Common myeloid progenitor, CD34-positive (primary cell): ENCODE measurements around the gene POLR2C.

ENCODE experiments used
- CTCF ChIA-PET: fragments of 350-600 bp; sonication (Branson Sonifier 250); formaldehyde crosslinking; loops from one replicate; lab custom pipeline; 2021; ENCODE audit warnings: antibody characterized with exemption; lab: Charles Lee
- POLR2A ChIA-PET: fragments of 350-600 bp; sonication (Branson Sonifier 250); formaldehyde crosslinking; loops from one replicate; lab custom pipeline; 2021; ENCODE audit warnings: antibody characterized with exemption; lab: Charles Lee
- DNase-seq, 3 donors: peaks; one replicate each; pipeline versions ENCODE4 v3.0.0 to v3.0.0-alpha.2; 2013
- H3K27ac ChIP-seq, 2 experiments: 1 replicate in 1 of 2; 2 replicates in 1 of 2; pipeline ENCODE4 v1.7.0; 2013; ENCODE audit warnings: inconsistent platforms in 2 of 2, low read length in 2 of 2, mild to moderate bottlenecking in 2 of 2, low read depth in 1 of 2, moderate library complexity in 1 of 2; ENCODE audit not compliant: severe bottlenecking in 2 of 2, insufficient read depth in 1 of 2, poor library complexity in 1 of 2
- H3K27me3 ChIP-seq, 5 experiments: replicated peaks in 2 of 5; 1 replicate in 3 of 5; 2 replicates in 2 of 5; pipeline versions ENCODE4 v1.6.1 to v1.7.0; 2013; ENCODE audit warnings: low read length in 4 of 5, mild to moderate bottlenecking in 2 of 5, moderate library complexity in 2 of 5, inconsistent platforms in 1 of 5; ENCODE audit not compliant: insufficient read depth in 5 of 5, control insufficient read depth in 4 of 5
- H3K36me3 ChIP-seq, 4 experiments: 1 replicate in 2 of 4; 2 replicates in 2 of 4; pipeline versions ENCODE4 v1.6.1 to v1.7.0; 2013; ENCODE audit warnings: low read length in 3 of 4, control low read depth in 1 of 4, mild to moderate bottlenecking in 1 of 4; ENCODE audit not compliant: control insufficient read depth in 4 of 4, insufficient read depth in 4 of 4
- H3K4me1 ChIP-seq, 4 experiments: 1 replicate in 3 of 4; 2 replicates in 1 of 4; pipeline versions ENCODE4 v1.6.1 to v1.7.1; 2013; ENCODE audit warnings: low read length in 3 of 4, mild to moderate bottlenecking in 3 of 4, control low read depth in 1 of 4, inconsistent platforms in 1 of 4, moderate library complexity in 1 of 4; ENCODE audit not compliant: control insufficient read depth in 4 of 4, insufficient read depth in 4 of 4; ENCODE audit errors: control extremely low read depth in 1 of 4
- H3K4me3 ChIP-seq, 7 experiments: 1 replicate in 4 of 7; 2 replicates in 3 of 7; pipeline versions ENCODE4 v1.5.1 to v1.7.0; 2013; ENCODE audit warnings: mild to moderate bottlenecking in 7 of 7, low read length in 6 of 7, moderate library complexity in 6 of 7, inconsistent platforms in 2 of 7, low read depth in 2 of 7, control low read depth in 1 of 7; ENCODE audit not compliant: insufficient read depth in 4 of 7, control insufficient read depth in 1 of 7; ENCODE audit errors: extremely low read depth in 1 of 7
- H3K9me3 ChIP-seq, 5 experiments: 1 replicate in 4 of 5; 2 replicates in 1 of 5; pipeline versions ENCODE4 v1.6.1 to v1.7.1; 2013; ENCODE audit warnings: low read length in 4 of 5, mild to moderate bottlenecking in 2 of 5, inconsistent platforms in 1 of 5, low read depth in 1 of 5, moderate library complexity in 1 of 5; ENCODE audit not compliant: control insufficient read depth in 4 of 5, insufficient read depth in 2 of 5; ENCODE audit errors: control extremely low read depth in 1 of 5
- WGBS: methylation state at CpG from one replicate; pipeline ENCODE4 v1.1.5; 2013; ENCODE audit not compliant: insufficient coverage; 5-methylcytosine and 5-hydroxymethylcytosine counted together

Gene POLR2C

DNA sequence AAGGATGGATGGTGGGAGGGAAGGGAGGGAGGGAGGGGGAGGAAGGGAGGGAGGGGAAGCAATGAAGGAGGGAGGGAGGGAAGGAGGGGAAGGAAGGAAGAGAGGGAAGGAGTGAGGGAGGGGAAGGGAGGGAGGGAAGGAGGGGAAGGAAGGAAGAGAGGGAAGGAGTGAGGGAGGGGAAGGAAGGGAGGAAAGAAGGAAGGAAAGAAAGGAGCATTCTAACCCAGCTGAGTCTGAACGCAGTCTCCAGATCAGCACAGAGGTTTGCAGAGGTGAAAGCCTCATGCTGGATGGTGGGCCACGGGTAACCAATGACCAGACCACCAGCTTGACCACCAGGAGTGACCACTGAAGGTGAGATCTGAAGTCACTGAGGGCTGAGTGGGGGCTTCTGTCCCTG is 39.3 kb upstream of the POLR2C start:
- 86% methylated on average over 2 of the region's 2 CpGs for WGBS
- Histone ChIP-seq H3K27me3 (no peaks in the 10 kb centered on the region), H3K36me3 (peaks cover 0 to 17% (median 9%) of the 10 kb centered on the region in 4 experiments), H3K9me3 (no peaks in the 10 kb centered on the region), H3K4me1 (peaks cover 0 to 13% (median 10%) of the 10 kb centered on the region in 4 experiments), H3K4me3 (no peak overlapping the region), H3K27ac (no peak overlapping the region)
- CTCF ChIA-PET: interaction anchor here (0.6 to 14.8 kb wide), 6 partner anchors 10 to 117 kb away, joined by 3 to 250 read pairs (median 7); no protein-coding TSS in a partner anchor
- POLR2A ChIA-PET: no interaction called here
- no peak for DNase-seq

- POLR2A ChIA-PET: no interaction called here
- H3K27me3 ChIP-seq: no peaks in the 10 kb centered on the region
- CTCF ChIA-PET: interaction anchor here (1.3 to 14.8 kb wide), 3 partner anchors 17 to 118 kb away, joined by 3 to 250 read pairs (median 7); no protein-coding TSS in a partner anchor
Measured at GRCh38 chr16:57424583-57424982, 37.9 kb upstream of the POLR2C start.

DNA sequence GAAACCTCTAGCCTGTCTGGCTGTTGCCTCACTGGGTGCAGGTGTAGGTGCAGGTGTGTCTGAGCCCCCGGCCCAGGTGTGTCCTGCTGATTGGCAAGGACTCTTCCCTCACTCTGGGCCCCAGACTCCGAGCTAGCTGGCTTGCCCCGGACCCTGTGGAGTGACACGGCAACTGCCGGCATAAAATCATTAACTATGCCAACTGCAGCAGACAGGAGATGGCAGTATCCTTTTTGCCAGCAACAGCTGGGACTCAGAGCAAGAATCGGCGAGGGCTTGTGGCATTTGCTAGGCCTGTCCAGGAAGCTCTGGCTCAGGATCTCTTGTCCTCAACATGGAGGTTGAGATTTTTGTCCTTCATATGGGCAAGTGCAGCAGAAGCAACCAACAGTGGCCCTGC is 36.1 kb upstream of the POLR2C start:
- POLR2A ChIA-PET: no interaction called here

More at GRCh38 chr16:57424583-57424982, 37.9 kb upstream of the POLR2C start:
- Histone ChIP-seq H3K36me3 (peaks cover 7 to 28% (median 14%) of the 10 kb centered on the region in 4 experiments), H3K27ac (no peak overlapping the region), H3K4me3 (no peak overlapping the region), H3K4me1 (peaks cover 0 to under 1% (median under 1%) of the 10 kb centered on the region in 4 experiments), H3K9me3 (no peaks in the 10 kb centered on the region)
- 100% methylated on average over 2 of the region's 3 CpGs for WGBS
- no peak for DNase-seq

GRCh38 chr16:57427307-57427706 is 35.2 kb upstream of the POLR2C start:
- 93% methylated on average over 6 of the region's 8 CpGs for WGBS
- no peak overlapping the region for H3K4me3 ChIP-seq
- H3K36me3 ChIP-seq: peaks cover 22 to 55% (median 38%) of the 10 kb centered on the region in 4 experiments
- H3K27ac ChIP-seq: no peak overlapping the region
- POLR2A ChIA-PET: no interaction called here
- H3K9me3 ChIP-seq: no peaks in the 10 kb centered on the region
- CTCF ChIA-PET: interaction anchor here (2.0 kb wide), 1 partner anchor 10 kb away, joined by 12 read pairs; no protein-coding TSS in a partner anchor
- no peaks in the 10 kb centered on the region for H3K4me1 ChIP-seq
- no peaks in the 10 kb centered on the region for H3K27me3 ChIP-seq
- DNase-seq: no peak

More for the DNA sequence above, 36.1 kb upstream of the POLR2C start:
- DNase-seq: no peak
- Histone ChIP-seq H3K4me3 (no peak overlapping the region), H3K36me3 (peaks cover 17 to 45% (median 29%) of the 10 kb centered on the region in 4 experiments), H3K27ac (no peak overlapping the region), H3K4me1 (no peaks in the 10 kb centered on the region), H3K9me3 (no peaks in the 10 kb centered on the region), H3K27me3 (no peaks in the 10 kb centered on the region)
- 97% methylated on average over 7 of the region's 7 CpGs for WGBS
- CTCF ChIA-PET: interaction anchor here (1.0 to 2.0 kb wide), 4 partner anchors 9 to 93 kb away, joined by 3 to 12 read pairs (median 4); partner anchors contain the start of gene POLR2C

DNA sequence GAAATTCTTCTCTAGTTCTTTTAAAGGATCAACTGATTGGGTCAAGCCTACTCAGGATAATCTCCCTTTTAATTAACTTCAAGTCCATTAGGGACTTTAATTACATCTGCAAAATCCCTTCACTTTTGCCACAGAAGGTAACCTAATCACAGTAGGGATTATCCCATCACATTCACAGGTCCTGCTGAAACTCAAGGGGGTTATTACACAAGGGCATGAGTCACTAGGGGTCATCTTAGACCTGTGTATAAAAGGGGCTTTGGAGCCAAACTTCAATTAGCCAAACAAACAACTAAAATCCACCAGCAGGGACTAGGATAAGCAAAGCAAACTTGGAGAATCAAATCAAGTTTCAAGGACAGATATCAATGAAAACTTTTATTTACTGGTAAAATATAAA is 34.7 kb upstream of the POLR2C start:
- H3K9me3 ChIP-seq: no peaks in the 10 kb centered on the region
- peaks cover 25 to 60% (median 43%) of the 10 kb centered on the region in 4 experiments for H3K36me3 ChIP-seq
- no peak overlapping the region for H3K27ac ChIP-seq
- no peaks in the 10 kb centered on the region for H3K4me1 ChIP-seq
- H3K4me3 ChIP-seq: no peak overlapping the region
- POLR2A ChIA-PET: no interaction called here
- CTCF ChIA-PET: no interaction called here
- no peaks in the 10 kb centered on the region for H3K27me3 ChIP-seq
- no peak for DNase-seq

DNA sequence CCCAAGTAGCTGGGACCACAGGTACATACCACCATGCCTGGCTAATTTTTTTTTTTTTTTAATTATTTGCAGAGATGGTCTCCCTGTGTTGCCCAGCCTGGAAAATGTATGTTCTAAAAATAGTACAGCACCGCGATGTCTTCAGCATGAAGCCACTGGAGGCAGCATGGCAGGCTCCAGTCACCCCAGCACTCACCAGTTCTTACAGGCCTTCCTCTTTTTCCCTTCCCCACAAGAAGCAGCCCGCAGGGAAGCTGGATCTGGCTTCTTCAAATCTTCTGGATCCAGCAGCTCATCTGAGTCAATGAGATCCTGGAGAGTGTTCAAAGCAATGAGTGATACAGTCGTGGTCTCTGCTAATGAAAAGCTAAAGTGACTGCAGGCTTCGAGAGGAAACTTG is 31.5 kb upstream of the POLR2C start:
- WGBS: 90% methylated on average over 4 of the region's 5 CpGs
- H3K27ac ChIP-seq: no peak overlapping the region
- H3K9me3 ChIP-seq: no peaks in the 10 kb centered on the region
- H3K36me3 ChIP-seq: peaks cover 36 to 91% (median 67%) of the 10 kb centered on the region in 4 experiments
- no peaks in the 10 kb centered on the region for H3K27me3 ChIP-seq
- ChIA-PET POLR2A (no interaction called here), CTCF (interaction anchor here (1.0 to 1.1 kb wide), 2 partner anchors 13 to 16 kb away, joined by 3 read pairs; partner anchors contain the start of gene CIAPIN1)
- H3K4me1 ChIP-seq: no peaks in the 10 kb centered on the region
- H3K4me3 ChIP-seq: no peak overlapping the region
- no peak for DNase-seq

- no peak for DNase-seq
- 100% methylated on average over 1 of the region's 2 CpGs for WGBS
- Histone ChIP-seq H3K4me1 (no peaks in the 10 kb centered on the region), H3K9me3 (no peaks in the 10 kb centered on the region), H3K27me3 (no peaks in the 10 kb centered on the region), H3K27ac (no peak overlapping the region), H3K36me3 (peaks cover 33 to 91% (median 68%) of the 10 kb centered on the region in 4 experiments), H3K4me3 (no peak overlapping the region)
- ChIA-PET POLR2A (no interaction called here), CTCF (interaction anchor here (1.0 to 2.4 kb wide), 5 partner anchors 9 to 21 kb away, joined by 3 to 10 read pairs (median 3); partner anchors contain the start of genes CIAPIN1 and COQ9)
Measured at GRCh38 chr16:57432505-57432904, 30.0 kb upstream of the POLR2C start.
